NCI-H2171 treated with DMSO at 0.1 percent for 48 hours (cell line): ENCODE data around the gene ADAMTS4.

Experiments used
- DNase-seq: peaks from one replicate; lab custom pipeline; 2025; lab: John Stamatoyannopoulos, UW

ADAMTS4 gene

DNA sequence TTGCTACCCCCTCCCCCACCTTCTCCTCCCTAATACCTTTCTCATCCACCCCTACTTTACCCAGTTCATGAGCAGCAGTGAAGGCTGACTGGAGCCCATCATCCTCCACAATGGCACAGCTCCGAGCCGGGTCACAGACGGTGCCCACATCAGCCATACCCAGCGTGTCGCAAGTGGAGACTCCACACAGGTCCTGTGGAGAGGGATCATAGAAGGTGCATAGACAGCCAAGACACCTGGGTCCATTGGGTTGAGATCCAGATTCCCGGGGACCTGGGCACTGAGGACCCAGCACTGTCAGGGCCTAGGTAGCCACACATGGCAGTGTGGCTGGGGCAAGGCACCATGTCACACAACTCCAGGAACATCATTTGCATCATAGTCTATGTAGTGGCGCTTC lies 2.7 kb downstream of the ADAMTS4 start:
- no peak for DNase-seq

GRCh38 chr1:161195171-161195570 lies 3.7 kb downstream of the ADAMTS4 start:
- DNase-seq, result no peak

GRCh38 chr1:161193561-161194235 lies 5.2 kb downstream of the ADAMTS4 start:
- no peak for DNase-seq

- DNase-seq, result peak; percentile 79
These were observed 6.1 kb downstream of the ADAMTS4 start for GRCh38 chr1:161192476-161193465.

DNA sequence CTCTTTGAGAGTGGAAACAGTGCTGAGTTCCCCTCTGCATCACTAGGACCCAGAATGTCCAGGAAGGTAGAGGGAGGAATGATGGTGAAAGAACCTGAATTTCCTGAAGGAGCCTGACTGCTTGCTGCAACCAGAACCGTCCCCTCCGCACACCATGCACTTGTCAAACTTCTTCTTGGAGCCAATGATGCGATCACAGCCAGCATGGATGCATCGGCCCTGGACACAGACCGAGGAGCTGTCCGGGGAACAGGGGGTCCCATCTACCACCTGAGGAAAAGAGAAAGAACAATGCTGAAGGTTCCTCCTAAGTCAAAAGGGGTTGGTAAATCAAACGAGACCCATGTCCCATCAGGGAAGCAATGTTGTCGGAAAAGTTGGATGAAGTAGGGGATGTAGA lies 6.9 kb downstream of the ADAMTS4 start:
- no peak for DNase-seq

DNA sequence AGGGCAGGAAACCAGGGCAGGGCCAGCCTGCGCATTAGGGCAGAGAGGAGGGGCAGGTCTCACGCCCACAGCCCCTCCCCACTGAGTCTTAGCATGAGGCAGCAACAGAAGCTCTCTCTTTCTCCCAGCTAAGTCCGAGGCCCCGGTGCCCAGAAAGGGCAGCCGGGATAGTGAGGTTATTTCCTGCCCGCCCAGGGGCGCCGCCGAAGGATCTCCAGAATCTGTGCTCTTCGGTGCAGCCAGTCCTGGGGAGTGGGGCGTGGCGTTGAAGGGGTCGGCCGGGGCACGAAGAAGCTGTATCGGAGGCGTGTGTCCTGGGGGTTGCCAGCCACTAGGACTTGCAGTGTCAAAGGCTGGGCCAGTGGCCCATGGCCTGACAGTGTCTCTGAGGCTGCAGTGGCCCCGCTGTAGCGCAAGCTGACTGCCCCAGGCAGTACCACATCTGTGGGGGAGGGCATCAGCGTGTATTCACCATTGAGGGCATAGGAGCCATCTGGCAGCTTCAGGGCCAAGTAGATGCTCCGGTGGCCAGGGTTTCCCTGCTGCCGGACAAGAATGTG lies 7.8 kb downstream of the ADAMTS4 start:
- no peak for DNase-seq

- DNase-seq, result no peak
These were observed 9.8 kb downstream of the ADAMTS4 start for GRCh38 chr1:161189036-161189435.

- no peak for DNase-seq
These were observed 10.5 kb downstream of the ADAMTS4 start for GRCh38 chr1:161188381-161188780.

- DNase-seq, result no peak
These were observed 11.5 kb downstream of the ADAMTS4 start for GRCh38 chr1:161187311-161187710.

DNA sequence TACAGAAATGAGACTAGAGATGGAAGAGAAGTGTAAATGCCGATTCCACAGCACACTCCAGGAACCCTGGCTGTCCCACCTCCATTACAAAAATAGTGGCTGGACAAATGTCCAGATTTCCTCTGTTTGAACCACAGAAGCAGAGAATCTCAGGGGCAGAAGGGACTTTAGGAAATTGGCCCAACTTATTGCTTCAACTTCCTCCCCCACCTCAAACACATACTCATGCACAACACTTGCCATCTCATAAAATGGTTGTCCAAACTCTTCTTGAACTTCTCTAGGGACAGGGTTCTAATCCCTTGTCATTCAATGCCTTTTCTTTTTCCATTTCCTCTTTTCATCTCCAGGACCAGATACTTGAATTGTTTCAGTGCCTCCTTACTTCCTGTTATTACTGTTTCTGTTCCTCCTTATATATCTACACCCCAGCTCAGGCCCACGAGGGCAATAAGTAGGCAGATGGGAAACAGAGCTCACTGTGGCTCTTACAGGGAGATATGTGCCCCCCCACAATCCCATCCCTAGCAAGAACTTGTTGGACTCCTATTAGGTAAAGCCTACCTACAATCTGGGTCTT lies 13.0 kb downstream of the ADAMTS4 start:
- no peak for DNase-seq

DNA sequence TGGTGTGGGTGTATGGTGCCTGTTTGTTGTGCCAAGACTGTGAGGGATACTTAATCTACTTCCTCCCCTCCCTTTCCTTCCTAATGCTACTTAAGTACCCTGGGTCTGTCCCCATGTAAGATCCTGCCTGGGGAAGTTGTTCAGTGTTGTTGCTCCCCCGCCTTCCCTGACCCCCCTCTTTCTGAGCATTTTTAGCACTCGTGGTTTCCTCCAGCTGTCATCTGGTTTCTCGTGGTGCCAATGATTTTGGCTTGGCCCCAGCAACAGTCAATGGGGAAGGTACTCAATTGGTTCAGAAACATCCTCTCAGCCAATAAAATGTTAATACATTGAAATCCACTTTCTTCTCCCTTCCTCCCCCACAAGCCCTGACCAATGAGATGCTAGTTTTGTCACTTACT lies 13.6 kb downstream of the ADAMTS4 start:
- peak; percentile 93 for DNase-seq

DNA sequence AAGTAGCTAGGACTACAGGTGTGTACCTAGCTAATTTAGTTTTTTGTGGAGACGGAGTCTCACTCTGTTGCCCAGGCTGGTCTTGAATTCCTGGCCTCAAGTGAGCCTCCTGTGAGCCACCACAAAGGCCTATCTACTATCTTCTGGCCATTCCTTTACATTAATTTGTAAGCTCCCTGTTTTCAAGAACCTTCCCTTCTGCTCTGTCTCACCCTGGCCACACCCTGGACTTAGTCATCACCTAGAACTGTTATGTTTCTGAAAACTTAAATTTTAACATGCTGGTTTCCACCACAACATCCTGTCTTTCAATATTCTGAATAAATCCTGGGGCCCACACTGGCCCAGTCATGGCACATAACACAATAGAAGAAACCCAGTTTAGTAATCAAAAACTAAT lies 16.6 kb downstream of the ADAMTS4 start:
- no peak for DNase-seq

- DNase-seq, result no peak
These were observed 18.2 kb downstream of the ADAMTS4 start for GRCh38 chr1:161180639-161181038.

- DNase-seq, result no peak
These were observed 19.2 kb downstream of the ADAMTS4 start for GRCh38 chr1:161179698-161180097.

GRCh38 chr1:161177936-161178244 lies 21.0 kb downstream of the ADAMTS4 start:
- DNase-seq, result no peak

GRCh38 chr1:161177112-161177935 lies 21.5 kb downstream of the ADAMTS4 start, which contains the start of gene B4GALT3:
TSS of gene B4GALT3 (minus strand) at chr1:161177507. CDS start at chr1:161176060, 1,447 bp downstream.
- DNase-seq, result peak; percentile 81

- no peak for DNase-seq
These were observed 22.3 kb downstream of the ADAMTS4 start for GRCh38 chr1:161176468-161177111.

GRCh38 chr1:161175771-161176453 lies 22.9 kb downstream of the ADAMTS4 start:
- DNase-seq, result no peak

DNA sequence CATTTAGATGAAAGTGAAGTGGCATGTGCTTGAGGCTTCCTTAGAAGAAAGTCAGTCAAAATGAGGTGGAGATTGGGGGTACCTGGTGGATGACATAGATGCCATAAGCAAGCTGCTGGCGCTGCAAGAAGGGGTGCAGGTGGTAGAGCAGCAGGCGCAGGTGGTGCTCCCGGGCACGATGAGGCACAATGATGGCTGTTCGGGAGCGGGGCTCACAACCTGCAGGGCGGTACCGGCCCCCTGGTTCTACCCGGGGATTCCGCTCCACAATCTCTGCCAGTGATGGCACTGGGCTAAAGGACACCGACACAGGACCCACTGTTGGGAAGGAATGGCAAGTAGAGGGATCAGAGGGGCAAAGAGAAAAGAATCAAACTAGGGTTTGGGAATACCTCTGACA lies 23.9 kb downstream of the ADAMTS4 start:
- no peak for DNase-seq

DNA sequence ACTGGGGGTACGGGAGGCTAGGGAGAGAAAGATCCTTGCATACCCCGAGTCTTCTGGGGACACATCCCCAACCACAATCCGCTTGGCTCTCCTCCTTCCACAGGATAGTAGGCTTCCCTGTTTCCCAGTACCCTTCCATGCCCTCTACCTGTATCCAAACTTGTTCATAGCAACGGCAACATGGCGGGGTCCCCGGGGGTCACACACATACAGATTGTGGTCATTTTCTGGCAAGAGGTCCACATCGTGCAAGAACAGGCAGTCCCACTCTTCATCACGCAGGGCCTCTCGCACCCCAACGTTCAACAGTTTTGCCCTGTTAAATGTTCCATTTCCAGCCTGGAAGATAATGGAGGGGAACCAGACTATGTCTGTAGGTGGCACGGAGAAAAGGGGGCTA lies 25.1 kb downstream of the ADAMTS4 start:
- no peak for DNase-seq
